Hepatocyte (in vitro differentiated cells): ENCODE data around the gene CEP164. TPM values are rescaled to one million over a fixed set of nuclear protein-coding genes. Genes with fewer than 3 reads are reported as not detected.

ENCODE experiments used
- DNase-seq: peaks from one replicate; pipeline ENCODE4 v3.0.0-alpha.2; 2016; ENCODE audit warnings: low spot score
- H2AFZ ChIP-seq: fragments of 200-600 bp; sonication (generic); 2 replicates; pipeline ENCODE4 v1.6.0; 2016; ENCODE audit warnings: antibody characterized with exemption, mild to moderate bottlenecking
- H3K27ac ChIP-seq: fragments of 200-600 bp; sonication (generic); 2 replicates; pipeline ENCODE4 v1.5.1; 2016; ENCODE audit warnings: mild to moderate bottlenecking
- H3K27me3 ChIP-seq: fragments of 200-600 bp; sonication (generic); 2 replicates; pipeline ENCODE4 v1.6.1; 2016
- H3K36me3 ChIP-seq: fragments of 200-600 bp; sonication (generic); replicated peaks from 2 replicates; pipeline ENCODE4 v1.5.1; 2016; ENCODE audit warnings: low read depth; ENCODE audit not compliant: insufficient read depth
- H3K4me1 ChIP-seq: fragments of 200-600 bp; sonication (generic); 2 replicates; pipeline ENCODE4 v1.5.1; 2016; ENCODE audit warnings: mild to moderate bottlenecking, moderate library complexity; ENCODE audit not compliant: insufficient read depth
- H3K4me2 ChIP-seq: fragments of 200-600 bp; sonication (generic); 2 replicates; pipeline ENCODE4 v1.6.0; 2016
- H3K4me3 ChIP-seq: fragments of 200-600 bp; sonication (generic); 2 replicates; pipeline ENCODE4 v1.5.1; 2016; ENCODE audit warnings: mild to moderate bottlenecking
- H3K79me2 ChIP-seq: fragments of 200-600 bp; sonication (generic); 2 replicates; pipeline ENCODE4 v1.6.0; 2017; ENCODE audit warnings: mild to moderate bottlenecking
- H3K9me2 ChIP-seq: fragments of 200-600 bp; sonication (generic); replicated peaks from 2 replicates; pipeline ENCODE4 v1.6.0; 2017; ENCODE audit warnings: mild to moderate bottlenecking; ENCODE audit not compliant: insufficient read depth
- H3K9me3 ChIP-seq: fragments of 200-600 bp; sonication (generic); 2 replicates; pipeline ENCODE4 v1.5.1; 2016; ENCODE audit warnings: low read depth, mild to moderate bottlenecking
- H4K20me1 ChIP-seq: fragments of 200-600 bp; sonication (generic); 2 replicates; pipeline ENCODE4 v1.6.0; 2016; ENCODE audit warnings: mild to moderate bottlenecking; ENCODE audit not compliant: insufficient read depth, poor library complexity, severe bottlenecking
- CTCF ChIP-seq: fragments of 200-600 bp; sonication (generic); IDR thresholded peaks from 2 replicates; pipeline ENCODE4 v1.5.1; 2016; ENCODE audit warnings: antibody characterized with exemption, mild to moderate bottlenecking; ENCODE audit not compliant: poor library complexity
- EZH2 ChIP-seq: fragments of 200-600 bp; sonication (generic); IDR thresholded peaks from 2 replicates; pipeline ENCODE4 v1.6.1; 2016; ENCODE audit warnings: antibody characterized with exemption, mild to moderate bottlenecking, borderline replicate concordance
- EZH2phosphoT487 ChIP-seq: fragments of 200-600 bp; sonication (generic); IDR thresholded peaks from one replicate; pipeline ENCODE4 v1.6.1; 2018; ENCODE audit warnings: antibody characterized with exemption, mild to moderate bottlenecking, low read depth, moderate library complexity; ENCODE audit not compliant: unreplicated experiment, severe bottlenecking
- WGBS: methylation state at CpG from one replicate; pipeline ENCODE4 v1.1.6; 2016; ENCODE audit warnings: low lambda C conversion rate; ENCODE audit errors: missing lambda C conversion rate; 5-methylcytosine and 5-hydroxymethylcytosine counted together
- polyA plus RNA-seq: library from polyadenylated mRNA; unstranded; fragments of >200 nt; fragmentation: Nextera tagmentation; extraction: Ambion mirVana; gene quantifications from 2 replicates; pipeline ENCODE4 v1.2.1, GENCODE V29; 2016
- total RNA-seq: library from RNA; depleted of rRNA; stranded (reverse); fragments of >200 nt; gene quantifications from 2 replicates; pipeline ENCODE4 v1.2.3, GENCODE V29; 2014

Gene CEP164
- total and polyA plus RNA-seq, 2 experiments from 2014 or later, result 18.3 to 19.9 TPM

- no peak for TF ChIP-seq EZH2
- no peak for TF ChIP-seq EZH2phosphoT487
- no peak for TF ChIP-seq CTCF
- Histone ChIP-seq H3K27me3 (peaks cover 9% of the 10 kb centered on the region), H3K4me2 (no peak overlapping the region), H2AFZ (no peak overlapping the region), H3K4me3 (no peak overlapping the region), H3K36me3 (no peaks in the 10 kb centered on the region), H3K9me2 (no peaks in the 10 kb centered on the region), H3K27ac (no peak overlapping the region), H4K20me1 (no peaks in the 10 kb centered on the region), H3K9me3 (no peaks in the 10 kb centered on the region), H3K4me1 (peaks cover 6% of the 10 kb centered on the region), H3K79me2 (no peaks in the 10 kb centered on the region)
- DNase-seq, result no peak
- WGBS, result 52% methylated on average over 8 of the region's 8 CpGs
These were observed 116.6 kb downstream of the CEP164 start for GRCh38 chr11:117444256-117444655.

DNA sequence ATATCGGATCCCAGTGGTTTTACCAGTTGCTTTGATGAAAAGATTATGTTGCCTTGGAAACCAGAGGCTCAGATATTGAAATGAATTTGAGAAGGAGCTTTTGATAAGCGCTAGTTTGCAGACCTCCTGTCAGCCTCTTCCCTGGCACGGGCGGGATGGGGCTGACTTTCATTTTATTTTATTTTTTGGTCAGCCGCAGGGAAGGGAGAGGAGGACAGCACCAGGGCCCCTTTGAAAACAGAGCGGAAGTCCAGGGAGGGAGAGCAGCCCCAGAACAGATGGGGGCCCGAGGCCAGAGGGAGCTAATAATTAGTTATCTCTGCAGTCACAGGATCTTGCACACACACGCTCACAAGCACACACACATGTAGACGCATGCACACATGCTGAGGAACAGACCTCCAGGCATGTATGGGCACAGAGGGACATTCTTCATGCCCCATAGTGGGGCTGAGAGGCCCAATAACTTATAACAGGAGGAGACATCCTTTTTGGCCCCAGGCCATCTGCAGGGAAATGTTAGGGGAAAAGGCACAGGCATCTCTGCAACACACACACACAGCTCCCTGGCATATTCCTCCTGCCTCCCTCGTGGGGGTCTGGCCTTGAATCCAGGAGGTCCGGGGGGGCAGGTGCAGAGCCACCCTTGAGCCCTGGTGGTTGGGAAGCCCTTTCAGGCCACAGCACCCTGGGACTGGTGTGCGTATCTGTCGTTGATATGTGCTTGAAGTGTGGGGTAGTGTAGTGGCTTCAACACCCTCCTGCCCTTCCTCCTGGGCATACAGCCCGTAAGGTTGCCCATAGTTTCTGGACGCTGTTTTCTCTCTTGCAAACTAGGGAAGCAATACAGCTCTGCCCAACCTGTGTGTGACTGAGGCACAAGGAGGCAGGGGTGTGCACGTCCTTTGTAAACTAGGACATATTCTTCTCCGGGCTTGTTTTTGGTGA lies 117.3 kb downstream of the CEP164 start:
- WGBS, result 67% methylated on average over 17 of the region's 17 CpGs
- no peaks in the 10 kb centered on the region for H3K36me3 ChIP-seq

DNA sequence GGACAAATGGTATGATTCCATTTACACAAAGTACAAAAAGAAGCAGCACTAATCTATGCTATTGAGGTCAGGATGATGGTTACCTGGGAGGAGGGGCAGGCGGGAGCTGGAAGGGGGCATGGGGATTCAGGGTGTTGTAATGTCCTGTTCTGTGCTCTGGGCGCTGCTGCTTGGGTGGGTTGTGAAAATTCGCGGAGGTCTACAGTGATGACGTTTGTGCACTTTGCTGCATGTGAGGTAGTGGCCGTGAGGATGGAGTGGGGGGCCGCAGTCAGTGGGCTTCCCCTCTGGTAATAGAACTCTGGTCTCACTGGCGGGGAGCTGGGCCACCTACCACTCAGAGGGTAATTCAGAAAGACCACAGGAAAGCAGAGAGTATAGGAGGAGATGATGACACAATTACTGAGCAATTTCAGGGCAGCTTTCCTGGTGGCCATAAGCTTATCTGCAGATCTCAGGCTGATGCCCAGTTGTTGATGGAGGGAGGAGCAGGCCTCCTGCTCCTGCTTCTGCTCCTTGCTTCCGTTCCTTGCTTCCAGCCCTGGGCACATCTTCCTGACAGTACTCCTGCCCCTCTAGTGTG lies 121.5 kb downstream of the CEP164 start:
- H2AFZ ChIP-seq, result no peak overlapping the region
- H3K79me2 ChIP-seq, result no peaks in the 10 kb centered on the region
- H4K20me1 ChIP-seq, result no peaks in the 10 kb centered on the region
- H3K9me2 ChIP-seq, result no peaks in the 10 kb centered on the region
- no peaks in the 10 kb centered on the region for H3K36me3 ChIP-seq
- H3K9me3 ChIP-seq, result no peaks in the 10 kb centered on the region
- TF ChIP-seq EZH2 (no peak), EZH2phosphoT487 (no peak), CTCF (no peak)
- H3K27me3 ChIP-seq, result no peaks in the 10 kb centered on the region
- H3K4me2 ChIP-seq, result no peak overlapping the region
- no peak for DNase-seq
- peaks cover 6% of the 10 kb centered on the region for H3K4me1 ChIP-seq
- no peak overlapping the region for H3K4me3 ChIP-seq
- no peak overlapping the region for H3K27ac ChIP-seq
- WGBS, result 91% methylated on average over 9 of the region's 9 CpGs

More for the DNA sequence above, 117.3 kb downstream of the CEP164 start:
- Histone ChIP-seq H3K79me2 (no peaks in the 10 kb centered on the region), H3K4me1 (peaks cover 6% of the 10 kb centered on the region), H3K9me2 (no peaks in the 10 kb centered on the region), H3K9me3 (no peaks in the 10 kb centered on the region), H3K4me2 (no peak overlapping the region), H3K27ac (no peak overlapping the region), H4K20me1 (no peaks in the 10 kb centered on the region), H2AFZ (no peak overlapping the region), H3K27me3 (peaks cover 6% of the 10 kb centered on the region), H3K4me3 (no peak overlapping the region)
- DNase-seq, result no peak
- no peak for TF ChIP-seq EZH2phosphoT487
- no peak for TF ChIP-seq EZH2
- no peak for TF ChIP-seq CTCF
